ENCODE results near the gene DCC.

- TF ChIP-seq CTCF (conservative IDR thresholded peaks at IDR 0.05) (no peak), ZFX (IDR thresholded peaks at IDR 0.05) (no peak)
Observed at GRCh38 chr18:53152476-53152875, 812.5 kb downstream of the DCC start.

All from C4-2B (cell line).